Activated CD8-positive, alpha-beta T cell treated with anti-CD3 and anti-CD28 coated beads for 36 hours (primary cell): ENCODE results near the gene ZNF2. TPM values are rescaled to one million over a fixed set of nuclear protein-coding genes. Genes with fewer than 3 reads are reported as not detected.
A peak's percentile ranks its signal among the peaks of the same experiment; 100 is the strongest.

ENCODE experiments used
- ATAC-seq: fragments of 200-7000 bp; cut with Tn5 transposase; one replicate; pipeline ENCODE4 v1.10.0; 2021; ENCODE audit warnings: mild to moderate bottlenecking, moderate library complexity
- CTCF ChIA-PET: fragments of 350-600 bp; sonication (Branson Sonifier 250); formaldehyde crosslinking; loops from one replicate; lab custom pipeline; 2021; ENCODE audit warnings: antibody characterized with exemption; lab: Charles Lee
- POLR2A ChIA-PET: fragments of 350-600 bp; sonication (Branson Sonifier 250); formaldehyde crosslinking; loops from one replicate; lab custom pipeline; 2021; ENCODE audit warnings: antibody characterized with exemption; lab: Charles Lee
- DNase-seq: peaks from one replicate; pipeline ENCODE4 v3.0.0-alpha.2; 2020
- H3K27ac Mint-ChIP-seq: one replicate; pipeline ENCODE4 v1.8.0; 2021; ENCODE audit warnings: mild to moderate bottlenecking, mixed read lengths
- H3K27me3 Mint-ChIP-seq: one replicate; pipeline ENCODE4 v1.8.0; 2021; ENCODE audit warnings: mixed read lengths
- H3K36me3 Mint-ChIP-seq: one replicate; pipeline ENCODE4 v1.8.0; 2021; ENCODE audit warnings: low read depth, mixed read lengths
- H3K4me1 Mint-ChIP-seq: one replicate; pipeline ENCODE4 v1.8.0; 2021; ENCODE audit warnings: low read depth, mixed read lengths
- H3K4me3 Mint-ChIP-seq: one replicate; pipeline ENCODE4 v1.8.0; 2021; ENCODE audit warnings: mild to moderate bottlenecking, moderate library complexity, mixed read lengths
- H3K9me3 Mint-ChIP-seq: one replicate; pipeline ENCODE4 v1.8.0; 2021; ENCODE audit warnings: mixed read lengths
- intact Hi-C: fragments of 100-400 bp; cut with micrococcal nuclease; formaldehyde crosslinking; loops from one replicate; pipeline ENCODE4 v1.10.0; 2022
- total RNA-seq, 2 experiments: library from RNA; stranded (reverse); gene quantifications; one replicate each; pipeline ENCODE4 v1.2.3, GENCODE V29; 2021
- TF ChIP-seq, protein P1 (sequence below): fragments of 200-600 bp; IDR thresholded peaks from one replicate; pipeline ENCODE4 v1.8.0; 2022; ENCODE audit warnings: antibody characterized with exemption, mild to moderate bottlenecking

ZNF2 gene
- total RNA-seq, 2 experiments from 2014 or later = 5.7 to 6.5 TPM

DNA sequence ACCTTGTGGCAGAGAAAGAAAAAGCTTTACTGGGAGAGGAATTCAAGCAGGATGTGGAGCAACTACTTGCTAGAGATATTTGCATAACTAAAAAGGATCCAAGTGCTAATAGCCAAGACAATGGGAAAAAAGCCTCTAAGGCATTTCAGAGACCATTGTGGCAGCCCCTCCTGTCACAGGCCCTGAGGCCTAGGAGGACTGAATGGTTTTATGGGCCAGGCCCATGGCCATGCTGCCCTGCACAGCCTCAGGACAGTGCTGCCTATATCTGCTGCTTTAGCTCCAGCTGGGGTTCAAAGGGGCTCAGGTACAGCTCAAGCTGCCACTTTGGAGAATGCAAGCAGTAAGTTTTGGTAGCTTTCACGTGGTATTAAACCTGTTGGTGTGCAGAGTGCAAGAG, 26.9 kb upstream of the ZNF2 start:
- Mint-ChIP-seq H3K4me1 (no peaks in the 10 kb centered on the region), H3K36me3 (peaks cover 21% of the 10 kb centered on the region), H3K4me3 (no peak overlapping the region), H3K9me3 (peaks cover 52% of the 10 kb centered on the region), H3K27ac (no peak overlapping the region), H3K27me3 (no peaks in the 10 kb centered on the region)
- ATAC-seq = no peak
- intact Hi-C loops = no loop called here
- POLR2A ChIA-PET = no interaction called here
- TF ChIP-seq, protein P1, sequence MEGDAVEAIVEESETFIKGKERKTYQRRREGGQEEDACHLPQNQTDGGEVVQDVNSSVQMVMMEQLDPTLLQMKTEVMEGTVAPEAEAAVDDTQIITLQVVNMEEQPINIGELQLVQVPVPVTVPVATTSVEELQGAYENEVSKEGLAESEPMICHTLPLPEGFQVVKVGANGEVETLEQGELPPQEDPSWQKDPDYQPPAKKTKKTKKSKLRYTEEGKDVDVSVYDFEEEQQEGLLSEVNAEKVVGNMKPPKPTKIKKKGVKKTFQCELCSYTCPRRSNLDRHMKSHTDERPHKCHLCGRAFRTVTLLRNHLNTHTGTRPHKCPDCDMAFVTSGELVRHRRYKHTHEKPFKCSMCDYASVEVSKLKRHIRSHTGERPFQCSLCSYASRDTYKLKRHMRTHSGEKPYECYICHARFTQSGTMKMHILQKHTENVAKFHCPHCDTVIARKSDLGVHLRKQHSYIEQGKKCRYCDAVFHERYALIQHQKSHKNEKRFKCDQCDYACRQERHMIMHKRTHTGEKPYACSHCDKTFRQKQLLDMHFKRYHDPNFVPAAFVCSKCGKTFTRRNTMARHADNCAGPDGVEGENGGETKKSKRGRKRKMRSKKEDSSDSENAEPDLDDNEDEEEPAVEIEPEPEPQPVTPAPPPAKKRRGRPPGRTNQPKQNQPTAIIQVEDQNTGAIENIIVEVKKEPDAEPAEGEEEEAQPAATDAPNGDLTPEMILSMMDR = no peak
- DNase-seq = no peak
- CTCF ChIA-PET = no interaction called here

DNA sequence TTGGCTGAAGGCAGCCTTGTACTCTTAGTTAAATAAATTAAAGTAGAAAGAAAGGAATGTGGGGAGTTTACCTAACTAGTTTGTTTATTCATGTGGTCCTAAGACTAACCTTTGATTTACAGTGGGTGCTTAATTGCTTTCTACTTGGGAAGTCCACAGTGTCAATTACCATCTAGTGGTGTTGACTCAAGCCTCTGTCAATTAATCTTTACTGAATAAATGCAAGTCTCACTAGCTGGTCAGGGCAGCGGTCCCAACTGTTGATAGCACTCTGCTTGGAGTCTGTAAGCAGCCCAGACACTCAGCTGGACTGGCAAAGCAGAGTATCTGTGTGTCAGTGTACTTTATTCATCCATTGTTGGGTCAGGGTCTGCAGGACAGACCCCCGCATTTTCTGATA, 21.8 kb upstream of the ZNF2 start:
- H3K36me3 Mint-ChIP-seq = peaks cover 48% of the 10 kb centered on the region
- no peak for DNase-seq
- peaks cover 73% of the 10 kb centered on the region for H3K9me3 Mint-ChIP-seq
- ATAC-seq = no peak
- POLR2A ChIA-PET = no interaction called here
- no peaks in the 10 kb centered on the region for H3K4me1 Mint-ChIP-seq
- intact Hi-C loops = no loop called here
- CTCF ChIA-PET = no interaction called here
- no peaks in the 10 kb centered on the region for H3K27me3 Mint-ChIP-seq
- TF ChIP-seq, protein P1 = no peak
- no peak overlapping the region for H3K4me3 Mint-ChIP-seq
- H3K27ac Mint-ChIP-seq = no peak overlapping the region

DNA sequence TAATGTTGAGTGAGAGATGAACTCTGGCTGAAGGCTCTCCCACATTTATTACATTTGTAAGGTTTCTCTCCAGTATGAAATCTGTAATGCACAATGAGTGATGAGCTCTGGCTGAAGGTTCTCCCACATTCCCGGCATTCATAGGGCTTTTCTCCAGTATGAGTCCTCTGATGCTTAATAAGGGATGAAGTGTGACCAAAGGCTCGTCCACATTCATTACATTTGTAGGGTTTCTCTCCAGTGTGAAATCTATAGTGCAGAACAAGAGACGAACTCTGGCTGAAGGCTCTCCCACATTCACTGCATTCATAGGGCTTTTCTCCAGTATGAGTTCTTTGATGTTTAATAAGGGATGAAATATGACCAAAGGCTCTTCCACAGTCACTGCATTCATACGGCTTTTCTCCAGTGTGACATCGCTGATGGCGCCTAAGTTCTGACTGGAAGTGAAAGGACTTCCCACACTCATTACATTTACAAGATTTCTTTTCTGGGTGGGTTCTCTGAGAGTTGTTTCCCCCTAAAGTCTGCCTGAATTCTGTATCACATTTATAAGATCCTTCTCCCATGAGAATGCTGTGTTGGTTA, 16.1 kb upstream of the ZNF2 start:
- Mint-ChIP-seq H3K4me1 (no peaks in the 10 kb centered on the region), H3K36me3 (peaks cover 88% of the 10 kb centered on the region), H3K27ac (no peak overlapping the region), H3K4me3 (no peak overlapping the region), H3K9me3 (peaks cover 79% of the 10 kb centered on the region), H3K27me3 (no peaks in the 10 kb centered on the region)
- no peak for DNase-seq
- intact Hi-C loops = no loop called here
- POLR2A ChIA-PET = interaction anchor here (1.3 kb wide), 1 partner anchor 10 kb away, joined by 3 read pairs; the partner anchor contains the start of gene ZNF514
- TF ChIP-seq, protein P1 = no peak
- no peak for ATAC-seq
- CTCF ChIA-PET = no interaction called here

DNA sequence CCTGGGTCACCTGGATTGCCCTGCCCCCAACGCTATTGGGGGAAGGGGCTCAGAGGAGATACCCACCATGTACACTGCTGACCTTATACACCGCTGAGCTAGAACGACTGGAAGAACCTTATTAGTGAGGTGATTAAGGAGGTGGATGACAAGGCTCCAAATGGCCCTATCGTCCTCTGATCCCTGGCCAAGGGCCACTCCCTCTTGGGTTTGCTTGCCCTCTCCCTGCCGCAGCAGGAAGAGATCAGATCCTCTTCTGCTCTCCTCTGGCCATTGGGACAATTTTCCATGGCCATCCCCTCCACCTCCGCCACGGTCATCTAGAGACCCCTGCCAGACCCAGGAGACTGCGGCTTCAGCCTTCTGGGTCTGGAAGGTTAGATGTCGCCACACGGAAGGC, 7.2 kb upstream of the ZNF2 start:
- H3K27me3 Mint-ChIP-seq = no peaks in the 10 kb centered on the region
- ChIA-PET POLR2A (no interaction called here), CTCF (interaction anchor here (1.1 to 1.7 kb wide), 3 partner anchors 37 to 136 kb away, joined by 3 to 5 read pairs (median 3); partner anchors contain the start of gene MRPS5)
- intact Hi-C loops = loop anchor here (5.0 kb wide), 1 partner anchor 36 kb away; the partner anchor contains the start of gene MRPS5
- no peak for ATAC-seq
- peaks cover 13% of the 10 kb centered on the region for H3K4me1 Mint-ChIP-seq
- no peak overlapping the region for H3K27ac Mint-ChIP-seq
- peaks cover 15% of the 10 kb centered on the region for H3K9me3 Mint-ChIP-seq
- no peak for DNase-seq
- H3K36me3 Mint-ChIP-seq = peaks cover 47% of the 10 kb centered on the region
- H3K4me3 Mint-ChIP-seq = peak overlapping the region; percentile 78
- TF ChIP-seq, protein P1 = no peak

DNA sequence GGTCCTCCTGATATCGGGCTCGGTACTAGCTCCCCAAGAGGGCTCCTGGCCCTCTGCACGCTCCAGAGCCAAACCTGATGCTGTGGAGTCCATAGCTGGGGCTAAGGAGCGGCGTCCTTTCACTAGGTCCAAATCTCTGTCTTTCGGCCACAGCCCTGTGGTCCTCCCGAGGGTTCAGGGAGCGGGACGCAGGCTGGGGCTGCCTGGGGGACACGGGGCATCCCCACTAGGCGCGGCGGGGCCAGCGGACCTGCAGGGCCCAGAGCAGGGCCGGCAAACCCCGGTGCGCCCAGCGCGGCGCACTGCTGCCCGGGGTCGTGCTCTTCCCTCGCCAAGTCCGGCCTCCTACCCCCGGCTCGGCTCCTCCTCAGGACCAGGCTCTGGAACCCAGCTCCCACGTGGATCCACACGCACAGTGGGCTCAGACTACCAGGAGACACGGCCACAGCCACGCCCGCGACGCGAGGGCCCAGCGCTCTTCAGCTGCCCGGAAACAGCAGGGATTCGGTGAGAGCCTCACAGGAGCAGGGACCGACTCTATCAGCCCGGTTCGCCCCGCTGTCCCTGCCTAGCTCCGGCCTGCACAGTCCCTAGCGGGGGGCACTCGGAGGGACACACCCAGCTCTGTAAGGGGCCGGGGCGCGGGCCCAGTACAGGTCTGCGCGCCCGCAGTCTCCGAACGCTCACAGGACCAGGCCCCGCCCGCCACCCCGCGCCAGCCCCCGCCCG, 6.6 kb upstream of the ZNF2 start:
- peak overlapping the region; percentile 78 for H3K4me3 Mint-ChIP-seq
- H3K9me3 Mint-ChIP-seq = peaks cover 12% of the 10 kb centered on the region
- peak; percentile 38 for DNase-seq
- TF ChIP-seq, protein P1 = no peak
- peaks cover 18% of the 10 kb centered on the region for H3K4me1 Mint-ChIP-seq
- H3K27me3 Mint-ChIP-seq = no peaks in the 10 kb centered on the region
- CTCF ChIA-PET = interaction anchor here (0.6 to 1.8 kb wide), 5 partner anchors 79 to 172 kb away, joined by 3 to 5 read pairs (median 3); no protein-coding TSS in a partner anchor
- peak overlapping the region; percentile 69 for H3K27ac Mint-ChIP-seq
- POLR2A ChIA-PET = interaction anchor here (0.5 to 1.3 kb wide), 6 partner anchors 9 to 137 kb away, joined by 3 to 5 read pairs (median 3); no protein-coding TSS in a partner anchor
- peaks cover 42% of the 10 kb centered on the region for H3K36me3 Mint-ChIP-seq
- intact Hi-C loops = loop anchor here (5.0 kb wide), 1 partner anchor 37 kb away; the partner anchor contains the start of gene MRPS5
- peak; percentile 63 for ATAC-seq
